Keratinocyte (primary cell): ENCODE measurements around the gene MAD1L1.

Experiments used
- EZH2 ChIP-seq: IDR thresholded peaks from one replicate; pipeline ENCODE4 v1.6.1; 2012; ENCODE audit warnings: inconsistent platforms, mild to moderate bottlenecking, low read length, moderate library complexity
- TF ChIP-seq, protein P1 (sequence below), 3 experiments: IDR thresholded peaks in 1 of 3; conservative IDR thresholded peaks in 1 of 3; optimal IDR thresholded peaks in 1 of 3; 2 replicates in 2 of 3; 3 replicates in 1 of 3; pipeline versions ENCODE3 to v1.5.1; 2011; ENCODE audit warnings: low read length in 3 of 3, mild to moderate bottlenecking in 3 of 3, moderate library complexity in 2 of 3, control low read depth in 1 of 3, inconsistent platforms in 1 of 3; ENCODE audit not compliant: insufficient read depth in 2 of 3; ENCODE audit errors: extremely low read depth in 1 of 3

GRCh38 chr7:2217716-2218443 is 14.9 kb downstream of the MAD1L1 start:
- TF ChIP-seq, protein P1, sequence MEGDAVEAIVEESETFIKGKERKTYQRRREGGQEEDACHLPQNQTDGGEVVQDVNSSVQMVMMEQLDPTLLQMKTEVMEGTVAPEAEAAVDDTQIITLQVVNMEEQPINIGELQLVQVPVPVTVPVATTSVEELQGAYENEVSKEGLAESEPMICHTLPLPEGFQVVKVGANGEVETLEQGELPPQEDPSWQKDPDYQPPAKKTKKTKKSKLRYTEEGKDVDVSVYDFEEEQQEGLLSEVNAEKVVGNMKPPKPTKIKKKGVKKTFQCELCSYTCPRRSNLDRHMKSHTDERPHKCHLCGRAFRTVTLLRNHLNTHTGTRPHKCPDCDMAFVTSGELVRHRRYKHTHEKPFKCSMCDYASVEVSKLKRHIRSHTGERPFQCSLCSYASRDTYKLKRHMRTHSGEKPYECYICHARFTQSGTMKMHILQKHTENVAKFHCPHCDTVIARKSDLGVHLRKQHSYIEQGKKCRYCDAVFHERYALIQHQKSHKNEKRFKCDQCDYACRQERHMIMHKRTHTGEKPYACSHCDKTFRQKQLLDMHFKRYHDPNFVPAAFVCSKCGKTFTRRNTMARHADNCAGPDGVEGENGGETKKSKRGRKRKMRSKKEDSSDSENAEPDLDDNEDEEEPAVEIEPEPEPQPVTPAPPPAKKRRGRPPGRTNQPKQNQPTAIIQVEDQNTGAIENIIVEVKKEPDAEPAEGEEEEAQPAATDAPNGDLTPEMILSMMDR (optimal IDR thresholded peaks at IDR 0.05 in 1 of 3, IDR thresholded peaks at IDR 0.05 in 1 of 3, conservative IDR thresholded peaks at IDR 0.05 in 1 of 3; ENCODE audit: extremely low read depth in 1 of 3, insufficient read depth in 2 of 3, low read length in 3 of 3): no peak
- no peak for TF ChIP-seq EZH2
